Body of pancreas (tissue), 4 donors: ENCODE measurements around the gene P2RY8.

ENCODE experiments used
- CTCF ChIP-seq, 7 experiments: fragments of 450-650 bp in 4 of 7; fragments of 200-600 bp in 3 of 7; sonication (generic) in 3 of 7; IDR thresholded peaks; one replicate each; pipeline ENCODE4 v1.5.1; 2016 to 2019; ENCODE audit warnings: antibody characterized with exemption in 7 of 7
- POLR2A ChIP-seq, 3 donors: fragments of 450-650 bp; IDR thresholded peaks; one replicate each; pipeline ENCODE4 v1.6.1; 2016; ENCODE audit warnings: antibody characterized with exemption in 3 of 3, mild to moderate bottlenecking in 2 of 3

DNA sequence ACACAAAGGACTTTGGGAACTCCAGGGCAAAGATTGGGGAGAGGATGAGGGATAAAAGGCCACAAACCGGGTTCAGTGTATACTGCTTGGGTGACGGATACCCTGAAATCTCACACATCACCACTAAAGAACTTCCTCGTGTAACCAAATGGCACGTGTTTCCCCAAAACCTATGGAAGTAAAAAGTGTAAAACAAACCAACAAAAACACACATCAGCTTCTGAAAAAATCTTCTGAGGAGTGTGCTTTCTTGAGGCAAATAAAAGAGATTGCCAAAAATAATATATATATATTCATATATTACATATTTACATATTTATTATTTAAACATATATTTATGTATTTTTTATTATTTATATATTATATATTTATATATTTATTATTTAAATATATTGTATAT lies 3.9 kb downstream of the P2RY8 start:
- TF ChIP-seq CTCF (IDR thresholded peaks at IDR 0.05): no peak
- TF ChIP-seq POLR2A (IDR thresholded peaks at IDR 0.05): no peak
